Ectodermal cell (in vitro differentiated cells): ENCODE data around the gene S100A5.
"Not testable (repeated sequence)": the region's sequence is repeated elsewhere in the genome, so short reads cannot be mapped to it uniquely, and the experiment has no call there.

Experiments
- H3K27ac ChIP-seq: 2 replicates; pipeline ENCODE4 v1.7.0; 2013; ENCODE audit warnings: mild to moderate bottlenecking, low read depth, low read length; ENCODE audit not compliant: insufficient read depth, poor library complexity, severe bottlenecking
- H3K27me3 ChIP-seq: 2 replicates; pipeline ENCODE4 v1.7.0; 2013; ENCODE audit warnings: mild to moderate bottlenecking, low read length; ENCODE audit not compliant: insufficient read depth, control insufficient read depth, poor library complexity, severe bottlenecking
- H3K36me3 ChIP-seq: one replicate; pipeline ENCODE4 v1.7.0; 2013; ENCODE audit warnings: low read length; ENCODE audit not compliant: control insufficient read depth, insufficient read depth
- H3K4me1 ChIP-seq: one replicate; pipeline ENCODE4 v1.7.0; 2013; ENCODE audit warnings: low read length; ENCODE audit not compliant: control insufficient read depth, insufficient read depth
- H3K4me3 ChIP-seq: 2 replicates; pipeline ENCODE4 v1.7.0; 2013; ENCODE audit warnings: low read depth, low read length, control low read depth; ENCODE audit not compliant: insufficient read depth
- H3K9me3 ChIP-seq: 2 replicates; pipeline ENCODE4 v1.7.0; 2013; ENCODE audit warnings: mild to moderate bottlenecking, low read length, moderate library complexity; ENCODE audit not compliant: control insufficient read depth
- WGBS, 2 experiments: methylation state at CpG; one replicate each; pipeline ENCODE4 v1.1.7; 2013; ENCODE audit warnings: missing lambda C conversion rate in 2 of 2; 5-methylcytosine and 5-hydroxymethylcytosine counted together

Gene S100A5

GRCh38 chr1:153578490-153578889 is 37.8 kb upstream of the S100A5 start:
- Histone ChIP-seq H3K4me3 (no peak overlapping the region), H3K36me3 (no peaks in the 10 kb centered on the region), H3K9me3 (no peaks in the 10 kb centered on the region), H3K27me3 (no peaks in the 10 kb centered on the region), H3K27ac (peak overlapping the region; percentile 67), H3K4me1 (peaks cover 16% of the 10 kb centered on the region)

GRCh38 chr1:153577624-153578051 is 36.9 kb upstream of the S100A5 start:
- H3K36me3 ChIP-seq, result no peaks in the 10 kb centered on the region
- H3K9me3 ChIP-seq, result no peaks in the 10 kb centered on the region
- WGBS, 2 experiments, result 72 to 79% methylated on average over 9 of the region's 9 CpGs
- H3K27me3 ChIP-seq, result no peaks in the 10 kb centered on the region
- peaks cover 16% of the 10 kb centered on the region for H3K4me1 ChIP-seq
- H3K4me3 ChIP-seq, result no peak overlapping the region
- H3K27ac ChIP-seq, result no peak overlapping the region

- 79 to 87% methylated on average over 4 of the region's 4 CpGs for WGBS, 2 experiments
- Histone ChIP-seq H3K9me3 (no peaks in the 10 kb centered on the region), H3K27ac (no peak overlapping the region), H3K4me1 (peaks cover 16% of the 10 kb centered on the region), H3K36me3 (no peaks in the 10 kb centered on the region), H3K27me3 (no peaks in the 10 kb centered on the region), H3K4me3 (no peak overlapping the region)
These were observed 36.4 kb upstream of the S100A5 start for GRCh38 chr1:153577138-153577537.

- H3K4me1 ChIP-seq, result peaks cover 16% of the 10 kb centered on the region
- H3K9me3 ChIP-seq, H3K4me3 ChIP-seq, H3K27me3 ChIP-seq, H3K27ac ChIP-seq, H3K36me3 ChIP-seq: not testable (repeated sequence)
- WGBS, 2 experiments, result 90 to 96% methylated on average over 6 of the region's 10 CpGs
These were observed 34.8 kb upstream of the S100A5 start for GRCh38 chr1:153575497-153575896.

- peaks cover 16% of the 10 kb centered on the region for H3K4me1 ChIP-seq
- H3K36me3 ChIP-seq, H3K27ac ChIP-seq, H3K27me3 ChIP-seq, H3K9me3 ChIP-seq, H3K4me3 ChIP-seq: not testable (repeated sequence)
- 94% methylated on average over 35 of the region's 35 CpGs for WGBS, 2 experiments
These were observed 34.4 kb upstream of the S100A5 start for GRCh38 chr1:153575081-153575491.

GRCh38 chr1:153573351-153573750 is 32.6 kb upstream of the S100A5 start:
- 91 to 93% methylated on average over 3 of the region's 3 CpGs for WGBS, 2 experiments
- Histone ChIP-seq H3K27ac (no peak overlapping the region), H3K4me3 (no peak overlapping the region)

GRCh38 chr1:153572569-153573015 is 31.9 kb upstream of the S100A5 start:
- Histone ChIP-seq H3K36me3 (no peaks in the 10 kb centered on the region), H3K27ac (no peak overlapping the region), H3K4me3 (no peak overlapping the region), H3K9me3 (no peaks in the 10 kb centered on the region), H3K4me1 (peaks cover 8% of the 10 kb centered on the region), H3K27me3 (no peaks in the 10 kb centered on the region)
- WGBS, 2 experiments, result 49 to 61% methylated on average over 3 of the region's 3 CpGs

More at GRCh38 chr1:153573351-153573750, 32.6 kb upstream of the S100A5 start:
- no peaks in the 10 kb centered on the region for H3K27me3 ChIP-seq
- no peaks in the 10 kb centered on the region for H3K36me3 ChIP-seq
- peaks cover 5% of the 10 kb centered on the region for H3K4me1 ChIP-seq
- no peaks in the 10 kb centered on the region for H3K9me3 ChIP-seq

- Histone ChIP-seq H3K9me3 (no peaks in the 10 kb centered on the region), H3K27ac (no peak overlapping the region), H3K4me3 (no peak overlapping the region), H3K36me3 (no peaks in the 10 kb centered on the region), H3K27me3 (no peaks in the 10 kb centered on the region), H3K4me1 (peaks cover 13% of the 10 kb centered on the region)
- 88 to 92% methylated on average over 7 of the region's 7 CpGs for WGBS, 2 experiments
These were observed 31.0 kb upstream of the S100A5 start for GRCh38 chr1:153571706-153572105.

- Histone ChIP-seq H3K4me1 (peaks cover 18% of the 10 kb centered on the region), H3K27ac (no peak overlapping the region), H3K27me3 (no peaks in the 10 kb centered on the region), H3K9me3 (no peaks in the 10 kb centered on the region), H3K4me3 (no peak overlapping the region), H3K36me3 (no peaks in the 10 kb centered on the region)
- 91 to 95% methylated on average over 5 of the region's 5 CpGs for WGBS, 2 experiments
These were observed 30.1 kb upstream of the S100A5 start for GRCh38 chr1:153570874-153571273.

- Histone ChIP-seq H3K36me3 (no peaks in the 10 kb centered on the region), H3K4me1 (peaks cover 18% of the 10 kb centered on the region), H3K4me3 (no peak overlapping the region), H3K27me3 (no peaks in the 10 kb centered on the region), H3K27ac (no peak overlapping the region), H3K9me3 (no peaks in the 10 kb centered on the region)
- 92 to 95% methylated on average over 8 of the region's 8 CpGs for WGBS, 2 experiments
These were observed 28.7 kb upstream of the S100A5 start for GRCh38 chr1:153569465-153569864.
